Uterus (tissue), 2 donors: ENCODE results near the gene IGSF5.

Experiments
- CTCF ChIP-seq, 4 experiments: fragments of 200-600 bp in 2 of 4; fragments of 450-650 bp in 2 of 4; sonication (generic) in 2 of 4; IDR thresholded peaks; one replicate each; pipeline ENCODE4 v1.5.1; 2016 to 2019; ENCODE audit warnings: antibody characterized with exemption in 4 of 4, mild to moderate bottlenecking in 2 of 4, moderate library complexity in 1 of 4
- POLR2A ChIP-seq, 2 donors: fragments of 450-650 bp; IDR thresholded peaks; one replicate each; pipeline ENCODE4 v1.6.1; 2016; ENCODE audit warnings: antibody characterized with exemption in 2 of 2, mild to moderate bottlenecking in 1 of 2, moderate library complexity in 1 of 2

- TF ChIP-seq CTCF (IDR thresholded peaks at IDR 0.05) (no peak), POLR2A (IDR thresholded peaks at IDR 0.05) (no peak)
Measured at GRCh38 chr21:39842741-39843459, 97.9 kb downstream of the IGSF5 start.
